K562 (cell line): ENCODE measurements around the gene TBX3. TPM values are rescaled to one million over a fixed set of nuclear protein-coding genes. Genes with fewer than 3 reads are reported as not detected.

Source experiments
- ATAC-seq: fragments of 200-7000 bp; cut with Tn5 transposase; 3 replicates; pipeline ENCODE4 v1.9.1; 2020; ENCODE audit warnings: moderate library complexity
- BruUV-seq: library from RNA; stranded (reverse); fragments of 400-500 nt; replicated peaks from 2 replicates; lab custom pipeline; 2021; lab: Mats Ljungman, UMichigan
- CTCF ChIA-PET: fragments of 300-600 bp; formaldehyde crosslinking; extraction: SDS; loops from one replicate; lab custom pipeline; 2021; ENCODE audit warnings: low intra/inter-chr PET ratio; lab: Yijun Ruan, JAX
- POLR2A ChIA-PET: fragments of 300-600, 350-650 bp; sonication (Branson Sonifier 250); formaldehyde crosslinking; extraction: SDS; loops from one replicate; lab custom pipeline; 2021; ENCODE audit warnings: antibody characterized with exemption, inconsistent platforms; lab: Yijun Ruan, JAX
- DNase-seq, 4 experiments: peaks; one replicate each; pipeline versions ENCODE4 v3.0.0 to v3.0.0-alpha.2; 2011 to 2018; ENCODE audit warnings: low spot score in 3 of 4, mixed read lengths in 3 of 4; ENCODE audit errors: extremely low read depth in 1 of 4
- FAIRE-seq: peaks from 2 replicates; lab custom pipeline; 2011; peaks lifted over from hg19 to GRCh38; lab: Jason Lieb, UNC
- H2AFZ ChIP-seq: 2 replicates; pipeline ENCODE4 v1.6.0; 2011; ENCODE audit warnings: low read depth, low read length, control low read depth, inconsistent platforms
- H3K27ac ChIP-seq: fragments of 200-600 bp; 3 replicates; pipeline ENCODE4 v1.8.0; 2011; ENCODE audit warnings: low read depth, mild to moderate bottlenecking, control low read depth, inconsistent platforms, low read length, moderate library complexity, mixed read lengths; ENCODE audit errors: extremely low read depth
- H3K27me3 ChIP-seq, 2 experiments: fragments of 300-600 bp in 1 of 2; 2 replicates in 1 of 2; 3 replicates in 1 of 2; pipeline versions ENCODE4 v1.6.0 to v1.8.0; 2011; ENCODE audit warnings: inconsistent platforms in 2 of 2, low read length in 2 of 2, mild to moderate bottlenecking in 1 of 2, mixed read lengths in 1 of 2, moderate library complexity in 1 of 2; ENCODE audit not compliant: control insufficient read depth in 2 of 2, insufficient read depth in 2 of 2
- H3K36me3 ChIP-seq: fragments of 300-600 bp; 3 replicates; pipeline ENCODE4 v1.8.0; 2011; ENCODE audit warnings: mild to moderate bottlenecking, low read length, inconsistent platforms; ENCODE audit not compliant: control insufficient read depth, insufficient read depth
- H3K4me1 ChIP-seq, 2 experiments: fragments of 200-600 bp in 1 of 2; replicated peaks in 1 of 2; 2 replicates in 1 of 2; 3 replicates in 1 of 2; pipeline versions ENCODE4 v1.5.1 to v1.8.0; 2011; ENCODE audit warnings: inconsistent platforms in 2 of 2, low read length in 2 of 2, mild to moderate bottlenecking in 1 of 2, mixed read lengths in 1 of 2, moderate library complexity in 1 of 2; ENCODE audit not compliant: control insufficient read depth in 2 of 2, insufficient read depth in 2 of 2
- H3K4me2 ChIP-seq: 2 replicates; pipeline ENCODE4 v1.6.1; 2011; ENCODE audit warnings: low read length, control low read depth, inconsistent platforms, mixed read lengths; ENCODE audit not compliant: insufficient read depth
- H3K4me3 ChIP-seq: fragments of 200-600 bp; sonication (generic), shearing (Covaris generic); 2 replicates; pipeline ENCODE4 v1.5.1; 2016; ENCODE audit warnings: control low read depth, inconsistent platforms
- H3K79me2 ChIP-seq: fragments of 200-600 bp; 3 replicates; pipeline ENCODE4 v1.8.0; 2011; ENCODE audit warnings: low read length, inconsistent platforms; ENCODE audit not compliant: control insufficient read depth, insufficient read depth
- H3K9ac ChIP-seq, 2 experiments: 2 replicates each; pipeline versions ENCODE4 v1.6.0 to v1.6.1; 2011; ENCODE audit warnings: low read depth in 2 of 2, low read length in 2 of 2, control low read depth in 1 of 2, inconsistent platforms in 1 of 2, mild to moderate bottlenecking in 1 of 2, mixed read lengths in 1 of 2; ENCODE audit not compliant: insufficient read depth in 1 of 2
- H3K9me1 ChIP-seq: one replicate; pipeline ENCODE4 v1.6.0; 2011; ENCODE audit warnings: inconsistent platforms, mild to moderate bottlenecking, low read length, moderate library complexity; ENCODE audit not compliant: control insufficient read depth, insufficient read depth
- H3K9me3 ChIP-seq: replicated peaks from 2 replicates; pipeline ENCODE4 v1.5.1; 2011; ENCODE audit warnings: low read depth, low read length, inconsistent platforms; ENCODE audit not compliant: control insufficient read depth, insufficient read depth
- H4K20me1 ChIP-seq: replicated peaks from 2 replicates; pipeline ENCODE4 v1.6.1; 2011; ENCODE audit warnings: low read length, inconsistent platforms, mixed read lengths; ENCODE audit not compliant: control insufficient read depth, insufficient read depth
- ARHGAP35 ChIP-seq: fragments of 450-650 bp; IDR thresholded peaks from 2 replicates; pipeline ENCODE4 v1.6.1; 2018; ENCODE audit not compliant: partially characterized antibody
- ATF2 ChIP-seq: sonication (generic); formaldehyde crosslinking; IDR thresholded peaks from 2 replicates; pipeline ENCODE4 v1.8.1; 2022; ENCODE audit warnings: missing genetic modification reagents
- E4F1 ChIP-seq: fragments of 250-450 bp; sonication (Bioruptor Pico); IDR thresholded peaks from 2 replicates; pipeline ENCODE4 v1.5.0; 2021; ENCODE audit warnings: mild to moderate bottlenecking, borderline replicate concordance
- HIVEP1 ChIP-seq: fragments of 250-450 bp; sonication (Bioruptor Pico); IDR thresholded peaks from 2 replicates; pipeline ENCODE4 v1.4.0; 2020; ENCODE audit warnings: mild to moderate bottlenecking
- KAT2B ChIP-seq: IDR thresholded peaks from one replicate; pipeline ENCODE4 v1.6.1; 2012; ENCODE audit warnings: low read depth, mild to moderate bottlenecking, control low read depth, inconsistent platforms, low read length, moderate library complexity
- KLF1 ChIP-seq: fragments of 450-650 bp; IDR thresholded peaks from 2 replicates; pipeline ENCODE4 v1.6.1; 2016; ENCODE audit warnings: missing genetic modification characterization, missing compliant biosample characterization
- NEUROD1 ChIP-seq: fragments of 150-350 bp; IDR thresholded peaks from 2 replicates; pipeline ENCODE4 v1.6.1; 2014; ENCODE audit warnings: borderline replicate concordance, low read length, low read depth; ENCODE audit not compliant: partially characterized antibody
- PATZ1 ChIP-seq: fragments of 250-450 bp; sonication (Bioruptor Pico); IDR thresholded peaks from 2 replicates; pipeline ENCODE4 v1.5.0; 2020; ENCODE audit warnings: mild to moderate bottlenecking, borderline replicate concordance
- PHB2 ChIP-seq: fragments of 450-650 bp; IDR thresholded peaks from 2 replicates; pipeline ENCODE4 v1.6.1; 2017; ENCODE audit warnings: low read depth
- RBFOX2 ChIP-seq: fragments of 200-400 bp; formaldehyde crosslinking; IDR thresholded peaks from 2 replicates; pipeline ENCODE4 v1.6.1; 2017; ENCODE audit warnings: low read depth, mild to moderate bottlenecking, low read length, moderate library complexity
- RHOXF2B ChIP-seq: fragments of 250-450 bp; sonication (Bioruptor Pico); conservative IDR thresholded peaks from 2 replicates; pipeline ENCODE4 v1.5.1; 2021
- SREBF1 ChIP-seq: fragments of 150-350 bp; IDR thresholded peaks from 2 replicates; pipeline ENCODE4 v1.6.1; 2014; ENCODE audit warnings: antibody characterized with exemption, low read depth, low read length, borderline replicate concordance
- TBP ChIP-seq: optimal IDR thresholded peaks from 2 replicates; pipeline ENCODE3; 2011; ENCODE audit warnings: low read depth, low read length, improper control_type of control experiment
- TFAM ChIP-seq: fragments of 250-450 bp; sonication (Bioruptor Pico); conservative IDR thresholded peaks from 2 replicates; pipeline ENCODE4 v1.5.0; 2021; ENCODE audit warnings: mild to moderate bottlenecking, moderate library complexity
- ZEB2 ChIP-seq: fragments of 450-650 bp; IDR thresholded peaks from 2 replicates; pipeline ENCODE4 v1.6.1; 2016
- WGBS: fragments of 100-300 bp; shearing (Covaris generic); methylation state at CpG from one replicate; pipeline ENCODE4 v1.1.6; 2016; ENCODE audit warnings: low coverage, mixed read lengths; ENCODE audit not compliant: insufficient coverage; ENCODE audit errors: missing lambda C conversion rate; 5-methylcytosine and 5-hydroxymethylcytosine counted together
- in situ Hi-C: fragments of 300-500 bp; cut with MboI; formaldehyde crosslinking; loops from 4 replicates; pipeline ENCODE4 v1.15.0; 2018; ENCODE audit warnings: inconsistent platforms, mixed read lengths
- intact Hi-C: fragments of 100-400 bp; cut with micrococcal nuclease; formaldehyde crosslinking; loops from 2 replicates; pipeline ENCODE4 v1.14.2; 2022
- polyA plus RNA-seq, 8 experiments: library from polyadenylated mRNA; depleted of rRNA in 4 of 8; stranded (reverse) in 5 of 8; unstranded in 3 of 8; fragments of >200 nt; fragmentation: Nextera tagmentation in 2 of 8; fragmentation: Illumina TruSeq in 1 of 8; extraction: Ambion mirVana in 2 of 8; extraction: Trizol in 1 of 8; gene quantifications; 2 replicates each; pipeline versions ENCODE4 v1.2.1 to v1.2.3, GENCODE V29; 2011 to 2014; ENCODE audit warnings: inconsistent platforms in 1 of 8, missing spikeins in 1 of 8
- total RNA-seq, 7 experiments: library from RNA; depleted of rRNA in 6 of 7; stranded (reverse); fragments of >200 nt in 6 of 7; fragmentation: Illumina TruSeq in 2 of 7; extraction: Trizol in 2 of 7; gene quantifications; 2 replicates each; pipeline versions ENCODE4 v1.2.1 to v1.2.3, GENCODE V29; 2011 to 2021; ENCODE audit warnings: low replicate concordance in 1 of 7

The TBX3 gene
- total and polyA plus RNA-seq, 9 of the 15 experiments (the other 6 are each of a cell fraction or from before 2014, with no cell fraction given): 0.03 to 0.60 (median 0.19) TPM

GRCh38 chr12:114711689-114712152 lies 27.7 kb upstream of the TBX3 start:
- H3K27me3 ChIP-seq: peaks cover 5 to 10% of the 10 kb centered on the region in 2 experiments; a peak in 2 of 5 replicates
- H3K9me1 ChIP-seq: no peaks in the 10 kb centered on the region
- in situ Hi-C loops (no loop called here), intact Hi-C loops (no loop called here)
- POLR2A ChIA-PET: no interaction called here
- ATAC-seq (no peak), DNase-seq (no peak)
- no peaks in the 10 kb centered on the region for H3K36me3 ChIP-seq
- H3K4me2 ChIP-seq: no peak overlapping the region
- H3K4me3 ChIP-seq: no peak overlapping the region
- WGBS: 0% methylated on average over 4 of the region's 4 CpGs
- no peaks in the 10 kb centered on the region for H3K9me3 ChIP-seq
- H4K20me1 ChIP-seq: no peaks in the 10 kb centered on the region
- CTCF ChIA-PET: no interaction called here
- no peak overlapping the region for H2AFZ ChIP-seq
- no peak for TF ChIP-seq ZEB2
- no peak for TF ChIP-seq E4F1
- TF ChIP-seq TFAM: no peak
- no peak for TF ChIP-seq RBFOX2
- TF ChIP-seq NEUROD1: no peak
- TF ChIP-seq SREBF1: no peak
- no peak for TF ChIP-seq RHOXF2B (CRISPR knock-in tag)
- TF ChIP-seq ATF2 (CRISPR knock-in tag): no peak
- TF ChIP-seq TBP: no peak
- TF ChIP-seq ARHGAP35: no peak
- no peak for TF ChIP-seq PHB2
- TF ChIP-seq PATZ1 (CRISPR knock-in tag): no peak
- TF ChIP-seq HIVEP1: no peak
- TF ChIP-seq KLF1 (tag): no peak
- no peak for TF ChIP-seq KAT2B
- TF ChIP-seq, all 486 proteins: peak for 0
- Histone ChIP-seq H3K4me1 (no peaks in the 10 kb centered on the region), H3K79me2 (no peaks in the 10 kb centered on the region), H3K27ac (no peak overlapping the region), H3K9ac (no peak overlapping the region)
- no TSS peak for BruUV-seq
- no peak for FAIRE-seq
